ENCODE measurements around the gene SCAI.
"Not testable (repeated sequence)": the region's sequence is repeated elsewhere in the genome, so short reads cannot be mapped to it uniquely, and the experiment has no call there.

SCAI gene

DNA sequence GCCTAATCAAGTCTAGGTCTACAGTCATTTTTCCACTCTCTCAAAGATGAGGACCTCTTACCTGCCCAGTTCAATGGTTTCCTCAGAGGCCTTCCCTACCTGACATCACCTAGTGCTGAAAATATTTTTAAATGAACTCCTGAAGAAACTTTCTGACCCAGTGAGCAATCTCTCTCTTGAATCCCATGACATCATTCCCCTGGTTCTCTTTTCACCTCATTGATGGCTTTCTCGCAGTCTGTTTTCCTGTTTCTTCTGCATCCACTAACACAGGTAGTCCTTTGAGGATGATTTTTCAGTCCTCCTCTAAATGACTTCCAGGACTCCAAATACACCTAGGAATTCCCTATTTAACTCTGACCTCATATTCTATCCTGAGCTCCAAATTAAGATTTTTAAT is 40.3 kb downstream of the SCAI start:
- DNase-seq: no peak

DNA sequence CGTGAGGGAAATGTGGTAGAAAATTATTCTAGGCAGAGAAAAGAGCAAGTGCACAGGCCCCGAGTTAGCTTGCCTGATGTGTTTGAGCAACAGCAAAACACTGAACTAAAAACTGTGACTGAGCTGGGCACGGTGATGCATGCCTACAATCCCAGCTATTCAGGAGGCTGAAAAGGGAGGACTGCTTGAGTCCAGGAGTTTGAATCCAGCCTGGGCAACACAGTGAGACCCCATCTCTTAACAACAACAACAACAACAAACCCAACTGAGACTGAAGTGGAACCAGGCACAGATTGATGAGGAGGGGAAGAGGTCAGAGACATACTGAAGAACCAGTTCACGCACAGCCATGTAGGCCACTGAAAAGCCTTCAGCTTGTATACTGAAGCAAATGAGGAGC is 42.5 kb downstream of the SCAI start:
- DNase-seq: no peak

DNA sequence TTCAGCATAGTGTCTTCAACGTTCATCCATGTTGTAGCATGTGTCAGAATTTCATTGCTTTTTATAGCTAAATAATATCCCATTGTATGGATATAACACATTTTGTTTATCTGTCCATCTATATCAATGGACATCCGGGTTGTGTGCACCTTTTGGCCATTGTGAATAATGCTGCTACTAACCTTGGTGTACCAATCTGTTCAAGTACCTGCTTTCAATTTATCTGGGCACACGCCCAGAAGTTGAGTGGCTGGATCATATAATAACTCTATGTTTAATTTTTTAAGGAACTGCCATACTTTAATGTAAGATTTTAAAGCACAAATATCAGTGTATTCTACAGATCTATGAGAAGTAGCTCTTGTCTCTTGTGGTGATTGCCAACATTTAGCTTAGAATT is 43.5 kb downstream of the SCAI start:
- no peak for DNase-seq

DNA sequence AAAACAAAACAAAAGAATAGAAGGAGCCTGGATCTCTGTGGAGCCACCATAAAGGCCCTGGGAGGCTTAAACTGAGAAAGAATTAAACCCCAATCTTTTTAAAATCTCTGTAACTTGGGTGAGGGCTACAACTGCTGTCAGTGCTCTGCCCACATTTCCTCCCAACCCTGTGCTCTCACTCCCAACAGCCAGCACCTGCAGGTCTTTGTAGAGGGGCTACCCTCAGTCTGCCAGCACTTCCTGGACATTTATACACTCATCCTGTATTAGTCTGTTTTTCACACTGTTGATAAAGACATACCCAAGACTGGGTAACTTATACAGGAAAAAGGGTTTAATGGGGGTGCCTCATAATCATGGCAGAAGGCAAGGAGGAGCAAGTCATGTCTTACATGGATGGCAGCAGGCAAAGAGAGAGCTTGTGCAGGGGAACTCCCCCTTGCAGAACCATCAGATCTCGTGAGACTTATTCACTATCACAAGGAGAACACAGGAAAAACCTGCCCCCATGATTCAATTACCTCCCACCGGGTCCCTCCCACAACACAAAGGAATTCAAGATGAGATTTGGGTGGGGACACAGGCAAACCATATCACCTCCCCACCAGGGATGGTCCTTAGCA is 47.4 kb downstream of the SCAI start:
- no peak for DNase-seq

DNA sequence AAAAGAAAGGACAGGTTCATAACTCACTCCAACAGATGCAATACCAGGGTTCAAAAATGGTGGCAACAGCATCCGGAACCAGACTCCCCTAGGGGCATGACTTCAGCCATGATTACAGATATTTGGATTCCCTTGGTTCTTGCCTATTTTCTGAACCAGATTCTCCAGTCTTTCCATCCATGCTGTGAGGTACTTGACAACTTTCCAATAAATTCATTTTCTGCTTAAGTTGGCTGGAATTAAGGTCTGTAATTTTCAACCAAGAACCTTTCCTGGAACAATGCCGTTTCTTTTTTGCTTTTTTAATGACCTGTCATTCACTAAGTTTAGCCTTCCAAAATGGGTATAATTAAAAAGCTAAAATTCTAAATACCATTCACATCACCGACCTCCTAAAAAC is 52.2 kb downstream of the SCAI start:
- DNase-seq: no peak

DNA sequence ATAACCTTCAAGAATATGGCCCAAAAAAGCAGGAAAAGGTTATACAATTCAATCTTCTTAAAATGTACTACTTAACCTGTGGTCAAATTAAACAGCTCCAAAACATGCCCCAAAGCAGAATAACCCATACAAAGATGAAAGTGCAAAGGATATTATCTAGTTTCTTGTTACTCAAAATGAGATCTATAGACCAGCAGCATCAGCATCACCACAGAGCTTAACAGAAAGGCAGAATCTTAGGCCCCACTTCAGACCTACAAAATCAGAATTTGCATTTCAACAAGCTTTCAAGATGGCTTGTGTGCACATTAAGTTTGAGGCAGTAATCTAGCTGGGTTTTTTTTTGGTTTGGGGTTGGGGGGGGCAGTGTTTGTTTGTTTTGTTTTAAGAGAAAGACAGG is 54.0 kb downstream of the SCAI start:
- peak; percentile 28 for DNase-seq

DNA sequence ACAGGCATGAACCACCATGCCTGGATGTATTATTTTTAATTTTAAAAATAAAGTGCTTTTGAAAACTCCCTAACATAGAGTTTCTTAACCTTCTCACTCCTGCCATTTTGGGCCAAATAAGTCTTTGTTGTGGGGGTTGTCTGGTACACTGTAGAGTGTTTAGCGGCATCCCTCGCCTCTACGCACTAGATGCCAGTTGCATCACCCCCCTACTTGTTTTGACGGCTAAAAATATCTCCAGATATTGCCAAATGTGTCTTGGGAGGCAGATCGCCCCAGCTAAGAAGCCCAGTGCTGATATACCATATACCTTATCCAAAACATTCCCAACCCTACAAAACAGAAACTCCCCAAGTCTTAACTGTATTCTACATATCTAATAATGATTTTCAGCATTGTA is 54.6 kb downstream of the SCAI start:
- no peak for DNase-seq

DNA sequence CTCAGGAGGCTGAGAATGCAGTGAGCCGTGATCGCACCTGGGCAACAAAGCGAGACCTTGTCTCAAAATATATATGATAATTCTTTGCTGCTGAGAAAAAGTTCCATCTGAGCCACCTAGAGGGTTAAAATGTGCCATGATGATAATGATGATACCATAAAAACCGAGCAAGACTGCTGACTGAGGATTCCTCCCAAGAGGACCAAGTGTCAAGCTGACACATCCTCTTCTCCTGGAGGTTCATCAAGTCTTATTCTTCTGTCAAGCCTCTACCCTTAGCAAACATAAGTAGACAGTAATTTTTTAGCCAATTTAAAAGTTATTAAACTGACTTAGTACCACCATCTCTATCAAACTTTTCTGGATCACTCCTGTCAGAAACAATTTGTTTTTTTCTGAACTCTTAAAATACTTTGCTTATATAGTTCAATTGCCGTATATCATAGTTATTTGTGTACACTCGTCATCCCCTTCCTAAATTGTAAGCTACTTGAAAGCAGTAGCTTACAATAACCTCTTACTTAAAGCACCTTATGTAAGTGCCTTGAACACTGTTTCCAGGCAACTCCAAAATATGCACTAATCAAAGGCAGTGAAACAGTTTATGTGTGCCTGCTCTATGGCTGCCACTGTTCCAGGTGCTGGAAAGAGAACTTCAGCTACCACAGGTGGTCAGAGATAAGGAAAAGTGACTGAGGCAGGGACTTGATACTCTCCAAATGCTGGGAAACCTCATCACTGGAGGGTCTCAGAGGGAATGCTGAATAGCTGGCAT is 57.4 kb downstream of the SCAI start:
- DNase-seq: no peak

DNA sequence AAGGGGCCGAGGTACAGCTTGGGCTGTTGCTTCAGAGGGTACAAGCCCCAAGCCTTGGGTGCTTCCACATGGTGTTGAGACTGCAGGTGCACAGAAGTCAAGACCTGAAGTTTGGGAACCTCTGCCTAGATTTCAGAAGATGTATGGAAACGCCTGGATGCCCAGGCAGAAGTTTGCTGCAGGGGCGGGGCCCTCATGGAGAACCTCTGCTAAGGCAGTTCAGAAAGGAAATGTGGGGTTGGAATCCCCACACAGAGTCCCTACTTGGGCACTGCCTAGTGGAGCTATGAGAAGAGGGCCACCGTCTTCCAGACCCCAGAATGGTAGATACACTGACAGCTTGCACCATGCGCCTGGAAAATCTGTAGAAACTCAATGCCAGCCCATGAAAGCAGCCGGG is 61.1 kb downstream of the SCAI start:
- not testable (repeated sequence) for DNase-seq

DNA sequence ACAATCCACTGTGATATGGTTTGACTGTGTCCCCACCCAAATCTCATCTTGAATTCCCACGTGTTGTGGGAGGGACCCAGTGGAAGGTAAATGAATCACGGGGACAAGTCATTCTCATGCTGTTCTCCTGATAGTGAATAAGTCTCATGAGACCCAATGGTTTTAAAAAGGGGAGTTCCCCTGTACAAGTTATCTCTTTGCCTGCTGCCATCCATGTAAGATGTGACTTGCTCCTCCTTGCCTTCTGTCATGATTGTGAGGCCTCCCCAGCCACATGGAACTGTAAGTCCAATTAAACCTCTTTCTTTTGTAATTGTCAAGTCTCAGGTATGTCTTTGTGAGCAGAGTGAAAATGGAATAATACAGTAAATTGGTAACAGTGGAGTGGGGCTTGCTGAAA is 62.5 kb downstream of the SCAI start:
- DNase-seq: not testable (repeated sequence)

DNA sequence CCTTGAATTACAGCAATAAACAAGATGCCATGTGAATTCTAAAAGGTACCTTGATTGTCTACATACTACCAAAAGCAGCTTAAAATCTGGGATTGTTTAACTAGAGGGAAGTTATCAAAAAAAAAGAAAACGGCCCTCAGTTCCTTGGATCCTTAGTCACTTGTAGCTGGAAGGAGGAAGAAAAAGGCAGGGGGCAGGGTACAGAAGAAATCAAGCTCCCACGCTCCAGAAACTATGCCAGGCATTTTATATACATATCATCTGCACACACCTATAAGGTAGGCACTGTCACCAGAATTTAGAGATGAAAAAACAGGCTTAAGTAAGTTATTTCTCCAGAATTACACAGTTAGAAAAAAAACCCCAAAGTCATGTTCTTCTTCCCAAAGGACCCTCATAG is 63.4 kb downstream of the SCAI start:
- DNase-seq: no peak

DNA sequence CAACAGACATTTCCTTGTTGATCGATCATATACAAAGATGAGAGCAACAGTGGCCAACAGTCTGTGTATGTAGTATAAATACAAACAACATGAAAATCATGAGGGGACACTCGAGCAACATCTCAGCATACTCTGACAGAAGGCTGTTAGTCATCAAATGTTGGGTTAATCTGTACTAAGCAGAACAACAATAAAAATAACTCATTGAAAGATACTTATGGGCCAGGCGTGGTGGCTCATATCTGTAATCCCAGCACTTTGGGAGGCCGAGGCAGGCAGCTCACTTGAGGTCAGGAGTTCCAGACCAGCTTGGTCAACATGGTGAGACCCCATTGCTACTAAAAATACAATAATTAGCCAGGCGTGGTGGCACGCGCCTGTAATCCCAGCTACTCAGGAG is 67.3 kb downstream of the SCAI start:
- no peak for DNase-seq

DNA sequence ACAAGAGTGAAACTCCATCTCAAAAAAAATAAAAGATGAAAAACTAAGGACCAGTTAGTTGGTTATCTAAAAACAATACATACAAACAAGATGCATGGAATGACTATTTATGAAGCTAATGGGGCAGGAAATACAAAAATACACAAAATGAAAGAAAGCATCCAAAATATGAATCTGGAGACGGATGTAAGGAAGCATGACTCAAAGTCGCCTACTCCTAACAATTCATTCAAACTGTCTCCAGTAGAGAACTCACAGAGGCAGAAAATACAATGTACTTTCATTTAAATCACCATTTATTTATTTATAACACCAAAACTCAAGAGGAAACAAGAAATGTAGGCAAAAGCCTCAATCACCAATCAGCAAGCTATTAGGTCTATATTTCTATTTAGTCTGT is 68.4 kb downstream of the SCAI start:
- no peak for DNase-seq

DNA sequence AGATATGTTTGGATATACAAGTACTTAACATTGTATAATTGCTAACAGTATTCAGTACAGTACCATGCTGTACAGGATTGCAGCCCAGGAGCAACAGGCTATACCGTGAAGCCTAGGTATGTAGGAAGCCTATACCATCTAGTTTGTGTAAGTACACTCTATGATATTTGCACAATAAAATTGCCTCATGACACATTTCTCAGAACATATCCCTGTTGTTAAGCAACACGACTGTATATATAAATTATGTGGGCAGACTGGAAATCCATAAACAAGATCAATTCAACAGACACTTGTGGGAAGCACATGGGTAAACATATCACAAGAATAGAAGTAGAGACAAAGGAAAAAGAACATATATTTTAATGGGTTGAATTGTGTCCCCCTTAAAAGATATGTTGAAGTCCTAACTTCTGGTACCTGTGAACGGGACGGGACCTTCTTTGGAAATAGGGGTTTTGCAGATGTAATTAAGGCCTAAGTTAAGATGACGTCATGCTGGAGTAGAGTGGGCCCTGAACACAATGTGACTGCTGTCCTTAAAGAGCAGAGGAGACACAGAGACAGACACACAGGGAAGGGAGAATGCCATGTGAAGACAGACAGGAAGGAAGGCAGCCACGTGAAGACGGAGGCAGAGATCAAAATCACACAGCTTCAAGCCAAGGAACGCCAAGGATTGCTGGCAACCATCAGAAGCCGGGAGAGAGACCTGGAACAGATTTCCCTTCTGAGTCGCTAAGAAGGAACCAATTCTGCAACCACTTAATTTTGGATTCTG is 76.3 kb downstream of the SCAI start:
- no peak for DNase-seq

DNA sequence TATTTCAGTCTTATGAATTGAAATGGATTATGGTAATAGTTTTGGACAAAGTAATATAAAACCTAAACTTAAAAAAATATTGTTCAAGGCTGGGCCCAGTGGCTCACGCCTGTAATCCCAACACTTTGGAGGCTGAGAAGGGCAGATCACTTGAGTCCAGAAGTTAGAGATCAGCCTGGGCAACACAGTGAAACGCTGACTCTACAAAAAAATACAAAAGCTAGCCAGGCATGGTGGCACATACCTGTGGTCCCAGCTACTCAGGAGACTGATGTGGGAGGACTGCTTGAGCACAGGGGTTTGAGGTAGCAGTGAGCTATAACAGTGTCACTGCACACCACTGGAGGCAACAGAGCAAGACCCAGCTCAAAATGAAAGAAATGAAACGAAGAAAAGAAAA is 81.9 kb downstream of the SCAI start:
- DNase-seq: no peak

DNA sequence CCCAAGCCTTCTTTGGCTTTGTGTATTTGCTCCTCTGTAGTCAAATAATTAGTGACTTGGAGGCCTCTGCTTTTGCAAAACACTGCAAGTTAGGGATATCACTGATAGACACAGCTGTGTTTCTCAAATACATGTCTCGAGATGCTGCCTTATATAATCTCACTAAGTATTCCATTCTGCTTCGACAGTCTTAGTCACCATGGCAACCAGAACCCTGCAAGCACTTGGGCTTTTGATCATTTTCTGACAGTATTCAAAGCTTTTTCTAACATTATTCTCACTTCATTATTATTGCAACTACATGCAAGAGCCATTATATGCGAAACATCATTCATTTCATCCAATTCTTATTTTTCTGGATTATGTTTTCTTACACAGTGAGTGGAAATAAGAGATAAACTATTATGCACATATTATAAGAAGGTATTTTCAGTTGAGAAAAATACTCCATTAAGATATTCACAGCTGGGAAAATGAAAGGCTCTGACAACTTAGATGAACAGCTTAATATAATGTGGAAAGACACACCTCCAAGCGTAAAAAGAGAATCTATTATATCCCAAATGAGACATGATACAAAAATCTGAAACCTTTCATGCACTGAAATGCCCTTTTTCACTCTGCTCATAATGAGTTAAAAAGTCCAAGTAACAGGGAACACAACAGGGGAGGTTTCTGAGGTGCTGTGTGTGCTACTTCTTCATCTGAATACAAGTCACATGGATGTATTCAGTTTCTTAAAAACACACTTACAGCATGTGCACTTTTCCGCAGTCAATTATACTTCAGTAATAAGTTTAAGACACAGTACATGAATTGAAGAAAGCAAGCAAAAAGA is 93.9 kb downstream of the SCAI start:
- DNase-seq: no peak

DNA sequence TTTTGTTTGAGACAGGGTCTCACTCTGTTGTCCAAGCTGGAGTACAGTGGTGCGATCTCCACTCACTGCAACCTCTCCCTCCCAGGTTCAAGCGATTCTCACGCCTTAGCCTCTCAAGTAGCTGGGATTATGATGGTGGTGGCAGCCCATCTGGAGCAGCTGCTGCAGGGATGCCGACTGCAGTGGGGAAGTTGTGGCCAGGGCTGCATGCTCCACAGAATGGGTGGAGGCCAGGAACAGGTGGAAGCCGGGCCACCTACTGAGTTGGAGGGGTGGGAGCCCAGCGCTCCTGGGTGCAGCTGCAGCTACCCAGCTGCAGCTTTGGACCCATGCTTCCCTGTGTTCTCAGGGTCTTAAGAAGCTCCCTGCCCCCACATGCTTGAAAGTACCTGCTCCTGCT is 99.7 kb downstream of the SCAI start:
- no peak for DNase-seq

DNA sequence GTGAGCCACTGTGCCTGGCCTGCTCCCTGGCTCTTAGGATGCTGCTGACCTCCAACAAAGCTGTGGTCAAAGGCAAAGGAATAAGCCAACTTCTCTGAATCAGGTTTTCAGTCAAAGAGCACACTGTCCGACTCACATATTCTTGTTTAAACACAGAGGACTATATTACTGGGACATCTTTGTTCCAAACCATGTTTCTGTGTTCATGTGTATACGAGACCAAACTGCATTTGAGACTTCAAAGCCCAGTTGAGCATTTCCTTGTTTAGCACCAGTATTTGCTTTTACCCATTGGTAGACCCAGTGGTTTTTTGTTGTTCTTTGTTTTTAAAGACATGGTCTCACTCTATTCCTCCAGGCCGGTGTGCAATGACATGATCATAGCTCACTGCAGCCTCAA is 100.2 kb downstream of the SCAI start:
- no peak for DNase-seq

DNA sequence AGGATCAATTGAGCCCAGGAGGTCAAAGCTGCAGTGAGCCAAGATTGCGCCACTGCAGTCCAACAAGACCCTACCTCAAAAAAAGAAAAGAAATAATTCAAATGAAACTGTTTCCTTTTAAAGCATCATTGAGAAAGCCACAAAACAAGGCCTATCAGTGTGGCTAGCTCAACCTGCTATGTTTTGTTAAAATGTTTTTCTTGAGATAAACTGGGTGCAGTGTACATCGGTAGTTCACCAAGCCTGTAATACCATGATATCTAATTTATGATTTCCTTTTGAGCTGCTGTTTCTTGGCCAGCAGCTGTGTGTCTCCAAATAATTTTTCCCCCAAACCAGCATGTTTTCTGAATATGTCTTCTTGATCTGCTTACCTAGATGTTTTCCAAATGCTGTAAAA is 105.2 kb downstream of the SCAI start:
- no peak for DNase-seq

DNA sequence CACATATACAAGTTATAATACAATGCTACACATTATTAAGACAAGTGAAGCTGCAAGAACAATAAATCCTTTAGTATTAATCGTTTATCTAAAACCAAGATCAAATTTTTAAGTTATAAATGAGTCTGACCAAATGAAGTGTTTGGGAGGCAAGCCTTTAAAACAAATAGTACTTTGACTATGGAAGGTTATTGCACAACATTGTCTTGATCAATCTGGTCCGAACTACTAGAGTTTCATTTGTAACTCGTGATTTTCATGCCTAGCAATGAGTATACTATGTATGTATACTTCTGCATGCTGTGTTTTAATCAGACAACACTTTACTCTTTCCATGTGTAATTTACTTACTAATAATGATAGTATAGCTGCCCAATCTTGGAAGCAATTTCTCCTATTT is 115.3 kb downstream of the SCAI start:
- DNase-seq: no peak

DNA sequence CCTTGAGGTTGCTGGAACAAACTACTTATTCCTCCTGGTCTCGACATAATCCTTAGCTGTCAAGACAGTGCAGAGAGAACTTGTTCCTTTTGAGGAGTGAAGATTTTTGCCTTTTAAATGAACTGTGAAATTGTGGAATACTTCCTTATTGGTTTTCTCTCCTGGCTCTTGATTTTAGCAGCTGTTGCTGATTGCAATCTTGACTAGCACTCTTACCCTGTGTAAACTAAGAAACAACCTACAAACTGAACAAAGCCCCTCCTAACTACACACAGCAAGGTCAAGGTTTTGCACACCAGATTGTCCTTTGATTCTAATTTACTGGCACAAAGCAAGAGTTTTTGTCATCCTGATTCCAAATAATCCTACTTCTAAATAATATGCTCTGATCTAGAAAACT is 118.4 kb downstream of the SCAI start:
- no peak for DNase-seq

DNA sequence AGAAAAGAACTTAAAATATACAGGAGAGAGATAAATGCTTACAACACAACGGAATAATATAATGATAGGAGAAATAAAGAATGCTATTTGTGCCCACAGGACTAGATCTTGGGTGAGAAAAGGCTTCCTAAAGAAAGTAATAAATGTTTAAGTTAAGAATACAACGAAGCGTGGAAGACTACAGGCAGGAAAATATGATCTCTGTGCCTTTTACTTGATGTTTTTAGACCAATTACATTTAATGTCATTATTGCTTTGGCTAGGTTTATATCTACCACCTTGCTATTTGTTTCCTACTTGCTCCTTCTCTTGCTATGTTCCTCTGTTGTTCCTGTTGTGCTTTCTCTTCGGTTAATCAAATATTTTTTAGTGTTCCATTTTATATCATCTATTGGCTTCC is 122.3 kb downstream of the SCAI start:
- DNase-seq: no peak

DNA sequence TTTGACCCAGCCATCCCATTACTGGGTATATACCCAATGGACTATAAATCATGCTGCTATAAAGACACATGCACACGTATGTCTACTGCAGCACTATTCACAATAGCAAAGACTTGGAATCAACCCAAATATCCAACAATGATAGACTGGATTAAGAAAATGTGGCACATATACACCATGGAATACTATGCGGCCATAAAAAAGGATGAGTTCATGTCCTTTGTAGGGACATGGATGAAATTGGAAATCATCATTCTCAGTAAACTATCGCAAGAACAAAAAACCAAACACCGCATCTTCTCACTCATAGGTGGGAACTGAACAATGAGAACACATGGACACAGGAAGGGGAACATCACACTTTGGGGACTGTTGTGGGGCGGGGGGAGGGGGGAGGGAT is 127.7 kb downstream of the SCAI start:
- not testable (repeated sequence) for DNase-seq

All from activated CD4-positive, alpha-beta T cell treated with anti-CD3 and anti-CD28 coated beads, Interleukin-2, amount 50 U/mL, for 16 hours (primary cell).